HPDE6-E6E7 (cell line): ENCODE data around the gene FXYD6.
"Not testable (repeated sequence)": the region's sequence is repeated elsewhere in the genome, so short reads cannot be mapped to it uniquely, and the experiment has no call there.

Experiments used
- DNase-seq: peaks from one replicate; pipeline ENCODE4 v3.0.0; 2011; ENCODE audit warnings: missing footprints; ENCODE audit errors: extremely low spot score

Gene FXYD6

GRCh38 chr11:117817368-117818040, 59.0 kb downstream of the FXYD6 start:
- peak; percentile 55 for DNase-seq

DNA sequence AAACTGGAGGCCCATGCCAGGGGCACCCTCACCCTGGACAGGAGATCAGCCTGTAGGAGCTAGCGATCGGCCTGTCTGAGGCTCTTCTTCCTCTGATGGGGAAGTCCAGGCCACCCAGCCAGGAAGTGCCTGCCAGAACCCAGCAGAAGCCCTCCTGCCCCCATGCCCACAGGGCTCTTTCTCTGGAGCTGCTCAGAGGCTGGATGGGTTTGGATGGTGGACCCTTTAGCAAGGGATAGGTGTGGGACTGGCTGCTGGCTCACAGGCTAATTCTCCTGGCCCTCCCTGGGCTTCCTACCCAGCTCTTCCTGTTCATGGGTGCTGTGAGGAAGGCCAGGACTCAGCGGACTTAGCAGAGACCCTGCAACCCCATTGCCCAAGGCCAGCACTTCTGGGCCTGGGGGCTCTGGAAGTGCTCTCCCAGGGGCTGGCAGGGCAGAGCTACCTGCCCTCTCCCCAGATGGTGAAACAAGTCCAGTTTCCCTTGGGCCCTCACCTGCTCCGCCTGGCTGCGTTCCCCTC, 59.6 kb downstream of the FXYD6 start:
- no peak for DNase-seq

- DNase-seq, result peak; percentile 39
These were observed 60.2 kb downstream of the FXYD6 start for GRCh38 chr11:117816151-117816741.

- DNase-seq, result no peak
These were observed 61.1 kb downstream of the FXYD6 start for GRCh38 chr11:117815262-117815803.

GRCh38 chr11:117814766-117815261, 61.6 kb downstream of the FXYD6 start:
- no peak for DNase-seq

GRCh38 chr11:117814204-117814765, 62.2 kb downstream of the FXYD6 start:
- no peak for DNase-seq

DNA sequence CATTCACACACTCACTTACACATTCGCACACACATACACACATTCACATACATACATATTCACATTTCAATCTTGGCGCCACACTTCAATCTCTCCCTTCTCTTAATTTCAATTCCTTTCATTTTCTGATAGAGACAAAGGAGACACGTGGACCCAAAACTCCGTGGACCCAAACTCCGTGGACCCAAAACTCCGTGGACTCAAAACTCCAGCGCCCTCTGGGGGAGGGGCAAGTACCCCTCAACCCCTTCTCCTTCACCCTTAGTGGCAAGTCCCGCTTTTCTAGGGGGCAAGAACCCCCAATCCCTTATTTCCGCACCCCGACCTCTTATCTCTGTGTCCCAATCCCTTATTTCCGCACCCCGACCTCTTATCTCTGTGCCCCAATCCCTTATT, 66.4 kb downstream of the FXYD6 start:
- DNase-seq, result not testable (repeated sequence)

GRCh38 chr11:117809236-117810055, 67.0 kb downstream of the FXYD6 start:
- no peak for DNase-seq

- no peak for DNase-seq
These were observed 67.7 kb downstream of the FXYD6 start for GRCh38 chr11:117808784-117809183.

GRCh38 chr11:117807482-117808327, 68.8 kb downstream of the FXYD6 start:
- no peak for DNase-seq

GRCh38 chr11:117806846-117807245, 69.6 kb downstream of the FXYD6 start:
- DNase-seq, result no peak

DNA sequence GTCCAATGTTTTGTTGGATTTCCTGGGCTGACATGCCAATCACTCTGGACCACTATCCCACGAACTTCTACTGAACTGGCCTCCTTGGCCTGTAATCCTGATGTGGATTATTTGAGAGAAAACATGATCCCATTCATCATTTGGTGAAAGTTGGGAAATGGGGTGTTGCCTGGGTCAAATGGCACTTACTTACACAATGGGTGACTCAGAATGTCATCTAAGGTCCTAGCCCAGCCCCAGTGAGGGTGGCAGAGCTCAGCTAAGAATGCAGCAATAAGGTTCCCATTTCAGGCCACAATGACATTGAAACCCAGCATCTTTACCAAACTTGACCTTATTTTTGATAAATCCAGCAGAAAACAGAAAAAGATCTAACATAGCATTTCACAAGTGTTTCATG, 71.4 kb downstream of the FXYD6 start:
- no peak for DNase-seq

GRCh38 chr11:117803896-117804295, 72.6 kb downstream of the FXYD6 start:
- DNase-seq, result no peak

GRCh38 chr11:117799634-117800033, 76.8 kb downstream of the FXYD6 start:
- DNase-seq, result no peak

DNA sequence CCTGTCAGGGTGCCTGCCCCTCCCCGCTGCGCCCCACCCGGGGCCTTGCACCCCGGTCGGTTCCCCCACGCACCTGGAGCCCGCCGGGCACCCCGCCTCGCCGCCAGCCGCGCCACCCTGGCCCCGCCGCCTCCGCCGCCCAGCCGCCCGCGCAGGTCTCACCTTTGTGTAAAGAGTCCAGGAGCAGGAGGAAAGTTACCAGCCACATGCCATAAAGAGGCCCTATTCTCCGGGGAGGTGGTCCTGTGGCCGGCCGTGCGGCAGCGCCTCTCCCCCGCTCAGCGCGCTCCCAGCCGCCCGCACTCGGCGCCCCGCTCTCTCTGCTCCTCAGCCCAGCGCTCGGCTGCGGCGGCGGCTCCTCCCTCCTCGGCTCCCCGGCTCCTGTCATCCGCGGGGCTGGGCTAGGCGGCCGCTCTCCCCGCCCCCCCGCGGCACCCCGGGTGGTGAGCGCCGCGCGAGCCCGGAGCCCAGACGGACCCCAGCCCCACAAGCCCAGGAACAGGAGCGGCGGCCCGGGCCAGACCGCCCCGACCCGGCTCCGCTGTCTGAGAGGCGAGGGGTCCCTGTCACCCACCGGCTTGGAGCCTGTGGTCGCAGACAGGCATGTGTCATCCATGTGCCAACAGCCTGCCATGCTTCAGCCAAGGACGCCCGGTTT, 79.5 kb downstream of the FXYD6 start, which contains the start of gene DSCAML1:
TSS of gene DSCAML1 (minus strand) at position 345 of the 658 bp plus-strand sequence. CDS start at position 208, 137 bp downstream.
- DNase-seq, result no peak

GRCh38 chr11:117796456-117796871, 80.0 kb downstream of the FXYD6 start:
- DNase-seq, result no peak

DNA sequence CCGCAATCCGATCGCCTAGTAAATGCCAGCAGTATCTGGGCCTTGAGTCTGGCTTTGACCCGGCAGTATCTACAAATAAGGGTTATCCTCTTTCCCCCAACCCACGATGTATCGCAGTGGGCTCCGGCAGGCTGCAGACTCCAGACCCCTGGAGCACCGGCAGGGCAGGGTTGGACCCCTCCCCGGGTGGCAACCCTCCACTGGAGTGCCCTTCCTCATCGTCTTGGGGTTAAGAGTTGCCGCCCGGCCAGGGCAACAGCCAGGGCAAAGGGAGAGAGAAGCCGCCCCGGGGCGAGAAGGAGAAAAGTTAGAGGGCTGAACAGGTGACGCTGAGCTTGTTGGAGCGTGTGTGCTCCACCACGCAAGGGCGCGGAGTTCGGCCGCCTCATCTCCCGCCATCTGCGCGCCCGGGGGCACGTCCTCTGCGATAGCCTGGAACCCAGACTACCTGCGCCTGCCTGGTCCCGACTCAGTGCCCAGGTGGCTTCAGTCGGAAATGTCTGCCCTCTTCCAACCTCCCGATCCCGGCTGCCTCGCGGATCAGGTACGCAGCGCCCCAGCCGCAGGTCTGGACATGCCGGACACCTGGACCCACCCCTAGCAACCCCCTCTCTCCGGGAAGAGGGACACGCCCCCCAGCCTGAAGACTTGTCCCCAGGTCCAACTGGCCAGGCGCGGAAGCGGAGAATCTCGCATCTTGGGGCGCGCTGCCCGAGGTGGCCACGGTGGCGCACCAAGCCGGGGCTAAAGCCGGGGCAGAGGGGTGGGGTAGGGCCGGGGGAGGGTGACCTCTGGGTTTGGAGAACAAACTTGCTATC, 80.6 kb downstream of the FXYD6 start:
- no peak for DNase-seq

DNA sequence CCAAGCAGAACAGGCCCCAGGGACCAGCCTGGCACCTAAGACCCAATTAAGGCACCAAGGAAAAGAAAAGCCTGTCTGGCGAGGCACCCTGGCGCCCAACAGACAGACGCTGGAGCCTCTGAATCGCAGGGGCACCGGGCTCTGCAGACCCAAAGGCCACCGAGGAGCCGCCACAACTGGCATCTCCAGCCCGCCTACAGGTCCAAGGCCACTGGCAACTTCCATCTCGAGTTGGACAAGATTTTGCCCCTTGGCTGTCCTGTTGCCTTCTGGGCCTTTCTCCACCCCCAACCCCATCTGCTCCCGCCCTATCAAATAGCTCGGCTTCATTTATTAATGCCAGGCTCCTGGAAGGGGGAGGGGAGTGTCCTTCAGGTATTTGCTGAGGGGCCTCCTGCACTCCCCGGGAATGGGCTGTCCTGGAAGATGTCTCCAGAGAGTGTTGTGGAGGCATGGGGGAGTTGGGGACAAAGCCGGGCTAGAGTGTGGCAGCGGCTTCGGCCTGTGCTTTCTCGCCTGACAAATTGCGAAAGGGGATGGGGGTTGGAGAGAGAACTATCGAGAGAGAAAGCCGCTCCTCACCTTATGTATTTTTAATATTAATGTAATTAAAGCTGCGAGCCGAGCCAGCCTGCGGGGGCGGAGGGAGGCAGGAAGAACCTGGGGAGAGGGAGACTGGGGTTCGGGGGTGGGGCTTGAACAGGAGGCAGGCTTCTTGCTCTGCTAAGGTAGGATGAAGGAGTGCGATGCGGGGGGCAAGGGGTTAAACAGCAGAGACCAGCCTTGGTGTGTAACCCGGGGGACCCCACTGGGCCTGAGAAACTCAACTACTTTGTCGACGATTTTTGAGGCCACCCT, 81.5 kb downstream of the FXYD6 start:
- no peak for DNase-seq
